GM21367 (cell line): ENCODE data around the gene CD163.
A peak's percentile ranks its signal among the peaks of the same experiment; 100 is the strongest.
"Not testable (repeated sequence)": the region's sequence is repeated elsewhere in the genome, so short reads cannot be mapped to it uniquely, and the experiment has no call there.

ENCODE experiments used
- ATAC-seq: cut with Tn5 transposase; IDR thresholded peaks from one replicate; pipeline ENCODE4 v1.9.1; 2021; ENCODE audit not compliant: unreplicated experiment

The CD163 gene

GRCh38 chr12:7503686-7504415, at the start of gene CD163:
Gene CD163 (minus strand): TSS chr12:7503777. CDS start chr12:7503690, 87 bp downstream.
- ATAC-seq, result no peak

- no peak for ATAC-seq
Observed at GRCh38 chr12:7542813-7543212, 39.2 kb upstream of the CD163 start.

GRCh38 chr12:7542046-7542445, 38.5 kb upstream of the CD163 start:
- ATAC-seq, result no peak

DNA sequence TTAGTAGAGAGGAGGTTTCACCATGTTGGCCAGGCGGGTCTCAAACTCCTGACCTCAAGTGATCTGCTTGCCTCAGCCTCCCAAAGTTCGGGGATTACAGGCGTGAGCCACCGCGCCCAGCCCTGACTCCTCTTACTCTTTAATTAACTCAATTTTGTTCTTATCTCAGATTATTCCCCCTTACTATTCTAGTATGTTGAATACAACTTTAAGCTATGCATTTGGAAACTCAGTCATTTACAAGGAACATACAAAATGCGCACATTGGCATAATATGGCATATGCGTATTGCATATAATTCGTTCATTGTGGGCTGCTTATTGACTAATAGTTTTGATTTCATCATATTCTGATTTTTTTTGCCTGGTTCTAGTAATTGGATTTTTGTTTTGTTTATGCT, 10.8 kb upstream of the CD163 start:
- ATAC-seq, result no peak

GRCh38 chr12:7512553-7512952, 9.0 kb upstream of the CD163 start:
- no peak for ATAC-seq

DNA sequence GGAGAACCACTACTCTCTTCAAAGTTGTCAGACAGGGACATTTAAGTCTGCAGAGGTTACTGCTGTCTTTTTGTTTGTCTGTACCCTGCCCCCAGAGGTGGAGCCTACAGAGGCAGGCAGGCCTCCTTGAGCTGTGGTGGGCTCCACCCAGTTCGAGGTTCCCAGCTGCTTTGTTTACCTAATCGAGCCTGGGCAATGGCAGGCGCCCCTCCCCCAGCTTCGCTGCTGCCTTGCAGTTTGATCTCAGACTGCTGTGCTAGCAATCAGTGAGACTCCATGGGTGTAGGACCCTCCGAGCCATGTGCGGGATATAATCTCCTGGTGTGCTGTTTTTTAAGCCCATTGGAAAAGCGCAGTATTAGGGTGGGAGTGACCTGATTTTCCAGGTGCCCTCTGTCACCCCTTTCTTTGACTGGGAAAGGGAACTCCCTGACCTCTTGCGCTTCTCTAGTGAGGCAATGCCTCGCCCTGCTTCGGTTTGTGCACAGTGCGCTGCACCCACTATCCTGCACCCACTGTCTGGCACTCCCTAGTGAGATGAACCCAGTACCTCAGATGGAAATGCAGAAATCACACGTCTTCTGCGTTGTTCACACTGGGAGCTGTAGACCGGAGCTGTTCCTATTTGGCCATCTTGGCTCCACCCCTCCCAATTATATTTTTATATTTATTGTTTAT, 6.4 kb upstream of the CD163 start:
- not testable (repeated sequence) for ATAC-seq

GRCh38 chr12:7502612-7503011, 965 bp downstream of the CD163 start:
- ATAC-seq, result no peak

- no peak for ATAC-seq
Observed at GRCh38 chr12:7501031-7501588, 2.5 kb downstream of the CD163 start.

GRCh38 chr12:7499636-7500035, 3.9 kb downstream of the CD163 start:
- ATAC-seq, result no peak

- no peak for ATAC-seq
Observed at GRCh38 chr12:7498809-7499208, 4.8 kb downstream of the CD163 start.

GRCh38 chr12:7497661-7498060, 5.9 kb downstream of the CD163 start:
- ATAC-seq, result no peak

DNA sequence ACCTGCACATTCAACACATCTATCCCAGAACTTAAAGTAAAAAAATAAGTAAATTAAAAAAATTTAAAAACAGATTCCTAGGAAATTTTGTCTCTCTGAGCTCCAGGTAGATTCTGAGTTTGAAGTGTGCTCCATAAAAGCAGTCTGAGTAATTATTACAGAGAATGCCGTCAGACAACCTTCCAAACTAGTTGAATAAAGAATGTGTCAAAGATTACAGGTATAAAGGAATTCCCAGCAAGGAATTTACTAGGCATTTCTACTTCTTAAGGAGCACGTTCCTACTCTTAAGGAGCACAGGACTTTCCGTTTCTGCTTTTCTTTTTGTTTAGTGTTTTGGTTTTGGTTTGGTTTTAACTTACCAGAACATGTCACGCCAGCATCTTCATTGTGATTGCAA, 7.1 kb downstream of the CD163 start:
- no peak for ATAC-seq

DNA sequence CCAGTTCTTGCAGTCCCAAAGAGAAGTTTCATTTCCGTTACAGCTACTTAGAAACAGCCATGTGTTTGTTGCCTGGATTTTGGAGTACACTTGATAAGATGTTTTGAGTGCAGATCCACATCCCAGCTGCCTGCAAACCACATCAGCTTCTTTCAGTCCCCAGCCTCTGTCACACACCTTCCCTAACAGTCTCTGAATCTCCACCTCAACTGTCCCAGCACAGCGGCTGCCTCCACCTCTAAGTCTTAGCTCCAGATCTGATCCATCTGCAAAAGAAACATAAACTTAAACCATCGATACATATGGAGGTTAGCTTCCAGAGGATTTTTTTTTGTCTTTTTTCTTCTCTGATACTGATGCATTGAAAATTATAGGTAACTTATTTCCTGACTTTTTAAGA, 8.4 kb downstream of the CD163 start:
- ATAC-seq, result no peak

DNA sequence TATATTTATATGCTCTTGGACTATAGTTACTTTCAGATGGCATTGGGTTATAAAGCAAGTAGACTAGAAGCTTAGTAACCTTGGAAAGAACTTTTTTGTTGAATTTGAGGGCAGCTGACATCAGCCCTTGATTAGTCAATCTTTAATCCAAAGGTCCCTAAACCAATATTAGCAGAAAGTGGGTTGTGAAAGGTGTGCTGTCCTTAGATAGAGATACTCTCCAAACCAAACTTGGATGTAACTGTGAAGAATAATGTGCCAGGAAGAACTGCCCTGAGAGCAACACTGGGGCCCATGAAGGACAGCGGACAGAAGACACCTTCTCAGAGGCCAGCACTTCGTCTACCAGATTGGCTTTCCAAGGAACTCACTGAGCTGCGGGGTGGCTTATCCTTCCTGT, 10.6 kb downstream of the CD163 start:
- ATAC-seq, result no peak

DNA sequence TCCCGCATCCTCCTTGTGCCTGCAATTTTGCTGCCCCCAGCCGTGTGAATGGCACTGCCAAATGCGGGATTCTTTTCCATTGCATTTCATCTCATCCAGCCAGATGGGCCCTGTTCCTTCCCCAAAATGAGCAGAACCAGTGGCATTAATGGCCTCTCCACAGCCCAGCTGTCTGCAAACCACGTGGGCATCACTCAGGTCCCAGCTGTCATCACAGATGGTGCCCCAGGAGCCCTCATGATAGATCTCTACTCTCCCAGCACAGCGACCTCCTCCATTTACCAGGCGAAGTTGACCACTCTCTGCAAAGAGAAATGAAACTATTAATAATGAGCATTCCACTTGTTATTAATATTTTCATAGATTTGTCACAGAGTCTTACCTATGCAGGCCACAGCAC, 17.1 kb downstream of the CD163 start:
- no peak for ATAC-seq

DNA sequence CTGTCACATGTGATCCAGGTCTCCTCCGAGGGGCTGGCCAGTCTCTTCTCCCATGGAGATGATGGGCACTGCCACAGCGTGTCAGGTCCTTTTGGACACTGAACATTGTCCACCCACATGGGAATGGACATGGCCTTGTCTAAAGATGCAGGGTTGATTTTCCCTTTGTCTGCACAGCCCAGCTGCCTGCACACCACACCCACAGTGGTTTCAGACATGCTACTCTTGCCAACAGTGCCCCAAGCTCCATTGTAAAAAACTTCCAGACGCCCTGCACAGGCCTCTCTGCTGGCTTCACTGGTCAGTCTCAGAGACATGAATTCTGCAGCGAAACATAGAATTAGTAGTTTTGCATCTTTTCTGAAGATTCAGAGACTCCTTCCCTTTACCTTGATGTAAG, 18.5 kb downstream of the CD163 start:
- no peak for ATAC-seq

- no peak for ATAC-seq
Observed at GRCh38 chr12:7483343-7483742, 20.2 kb downstream of the CD163 start.

- no peak for ATAC-seq
Observed at GRCh38 chr12:7479771-7480170, 23.8 kb downstream of the CD163 start.

DNA sequence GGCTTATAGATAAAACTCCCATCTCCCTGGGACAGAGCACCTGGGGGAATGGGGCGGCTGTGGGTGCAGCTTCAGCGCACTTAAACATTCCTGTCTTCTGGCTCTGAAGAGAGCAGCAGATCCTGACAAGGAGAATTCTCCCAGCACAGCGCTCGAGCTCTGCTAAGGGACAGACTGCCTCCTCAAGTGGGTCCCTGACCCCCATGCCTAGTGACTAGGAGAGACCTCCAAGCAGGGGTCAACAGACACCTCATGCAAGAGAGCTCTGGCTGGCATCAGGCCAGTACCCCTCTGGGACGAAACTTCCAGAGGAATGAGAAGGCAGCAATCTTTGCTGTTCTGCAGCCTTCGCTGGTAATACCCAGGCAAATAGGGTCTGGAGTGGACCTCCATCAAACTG, 31.5 kb downstream of the CD163 start:
- no peak for ATAC-seq

DNA sequence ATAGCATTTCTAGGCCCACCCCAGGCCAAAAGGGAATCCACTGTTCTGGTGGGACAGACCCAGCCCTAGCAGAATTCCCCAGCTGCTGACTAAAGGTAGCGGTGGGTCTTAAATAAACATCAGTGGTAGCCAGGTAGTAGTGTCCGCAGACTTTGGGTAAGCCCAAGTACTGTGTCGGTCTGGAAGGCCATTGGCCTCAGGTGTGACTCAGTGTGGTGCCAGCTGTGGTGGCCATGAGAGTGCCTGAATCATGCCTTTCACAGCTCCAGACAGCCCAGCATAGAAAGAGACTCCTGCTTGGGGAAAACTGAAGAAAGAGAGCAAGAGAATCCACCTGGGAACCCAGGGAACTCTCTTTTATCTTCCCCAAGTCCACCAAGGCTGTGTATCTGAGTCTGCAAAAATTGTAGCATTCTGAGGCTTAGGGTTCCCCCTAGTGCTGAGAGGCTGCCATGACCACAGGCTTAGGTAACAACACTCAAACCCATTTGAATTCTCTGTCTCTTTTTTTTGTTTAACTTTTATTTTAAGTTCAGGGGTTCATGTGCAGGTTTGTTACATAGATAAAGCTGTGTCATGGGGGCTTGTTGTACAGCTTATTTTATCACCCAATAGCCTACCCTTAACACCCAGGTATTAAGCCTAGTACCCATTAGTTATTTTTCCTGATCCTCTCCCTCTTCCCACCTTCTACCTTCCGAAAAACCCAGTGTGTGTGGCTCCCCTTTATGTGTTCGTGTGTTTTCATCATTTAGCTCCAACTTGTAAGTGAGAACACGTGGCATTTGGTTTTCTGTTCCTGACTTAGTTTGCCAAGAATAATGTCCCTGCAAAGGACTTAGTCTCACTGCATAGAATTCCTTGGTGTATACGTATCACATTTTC, 43.0 kb downstream of the CD163 start:
- ATAC-seq, result peak; percentile 57

GRCh38 chr12:7459973-7460372, 43.6 kb downstream of the CD163 start:
- no peak for ATAC-seq
